GM12878 (cell line): Measurements from ENCODE around the gene UBC. TPM values are rescaled to one million over a fixed set of nuclear protein-coding genes. Genes with fewer than 3 reads are reported as not detected.

Experiments
- BHLHE40 ChIP-seq, 2 experiments: fragments of 450-650 bp in 1 of 2; IDR thresholded peaks; 2 replicates each; pipeline ENCODE4 v1.6.1; 2011 to 2017; ENCODE audit warnings: low read depth in 2 of 2, borderline replicate concordance in 1 of 2, improper control_type of control experiment in 1 of 2, low read length in 1 of 2, mild to moderate bottlenecking in 1 of 2
- CBFB ChIP-seq: IDR thresholded peaks from 2 replicates; pipeline ENCODE4 v1.6.1; 2016; ENCODE audit warnings: antibody characterized with exemption, low read depth
- GABPA ChIP-seq: IDR thresholded peaks from 2 replicates; pipeline ENCODE4 v1.6.1; 2014; ENCODE audit warnings: antibody characterized with exemption, low read depth, mild to moderate bottlenecking, inconsistent platforms
- GATAD2B ChIP-seq: fragments of 450-650 bp; conservative IDR thresholded peaks from 2 replicates; pipeline ENCODE4 v1.6.1; 2017; ENCODE audit warnings: low read depth, mild to moderate bottlenecking, moderate library complexity
- HDGF ChIP-seq: fragments of 450-650 bp; IDR thresholded peaks from 2 replicates; pipeline ENCODE4 v1.6.1; 2016; ENCODE audit warnings: antibody characterized with exemption
- KAT2A ChIP-seq: conservative IDR thresholded peaks from 2 replicates; pipeline ENCODE4 v1.6.1; 2011; ENCODE audit warnings: low read depth, low read length; ENCODE audit not compliant: control insufficient read depth
- NRF1 ChIP-seq: conservative IDR thresholded peaks from 2 replicates; pipeline ENCODE4 v1.6.1; 2011; ENCODE audit warnings: mild to moderate bottlenecking, low read depth, low read length, improper control_type of control experiment
- POLR2A ChIP-seq: IDR thresholded peaks from 2 replicates; pipeline ENCODE4 v1.6.1; 2011; ENCODE audit warnings: low read depth, mild to moderate bottlenecking, low read length
- POLR2AphosphoS2 ChIP-seq: IDR thresholded peaks from 2 replicates; pipeline ENCODE4 v1.6.1; 2011; ENCODE audit warnings: low read depth, mild to moderate bottlenecking, low read length, improper control_type of control experiment, moderate library complexity
- RB1 ChIP-seq: fragments of 450-650 bp; formaldehyde crosslinking; IDR thresholded peaks from 2 replicates; pipeline ENCODE4 v1.6.1; 2017; ENCODE audit warnings: mild to moderate bottlenecking, borderline replicate concordance
- SREBF1 ChIP-seq: IDR thresholded peaks from 2 replicates; pipeline ENCODE4 v1.6.1; 2012; ENCODE audit warnings: mild to moderate bottlenecking, low read length
- polyA plus RNA-seq, 11 experiments: library from polyadenylated mRNA; depleted of rRNA in 4 of 11; unstranded in 6 of 11; stranded (reverse) in 5 of 11; fragments of >200 nt; fragmentation: Nextera tagmentation in 4 of 11; fragmentation: Illumina TruSeq in 1 of 11; extraction: Ambion mirVana in 4 of 11; extraction: Trizol in 1 of 11; gene quantifications; 1 replicate in 1 of 11; 2 replicates in 10 of 11; pipeline versions ENCODE4 v1.2.1 to v1.2.3, GENCODE V29; 2011 to 2016; ENCODE audit warnings: inconsistent platforms in 2 of 11, missing spikeins in 2 of 11, low read depth in 1 of 11
- total RNA-seq, 4 experiments: library from RNA; depleted of rRNA in 3 of 4; stranded (reverse); fragments of >200 nt in 3 of 4; fragmentation: Illumina TruSeq in 1 of 4; extraction: Trizol in 1 of 4; gene quantifications; 2 replicates each; pipeline versions ENCODE4 v1.2.1 to v1.2.3, GENCODE V29; 2013 to 2021
- TF ChIP-seq, protein P1 (sequence below): fragments of 450-650 bp; IDR thresholded peaks from 2 replicates; pipeline ENCODE4 v1.6.1; 2016; ENCODE audit warnings: mild to moderate bottlenecking

UBC gene
- total and polyA plus RNA-seq, 10 of the 15 experiments (the other 5 are each of a cell fraction or from before 2014, with no cell fraction given), result 653 to 1,666 (median 874) TPM

DNA sequence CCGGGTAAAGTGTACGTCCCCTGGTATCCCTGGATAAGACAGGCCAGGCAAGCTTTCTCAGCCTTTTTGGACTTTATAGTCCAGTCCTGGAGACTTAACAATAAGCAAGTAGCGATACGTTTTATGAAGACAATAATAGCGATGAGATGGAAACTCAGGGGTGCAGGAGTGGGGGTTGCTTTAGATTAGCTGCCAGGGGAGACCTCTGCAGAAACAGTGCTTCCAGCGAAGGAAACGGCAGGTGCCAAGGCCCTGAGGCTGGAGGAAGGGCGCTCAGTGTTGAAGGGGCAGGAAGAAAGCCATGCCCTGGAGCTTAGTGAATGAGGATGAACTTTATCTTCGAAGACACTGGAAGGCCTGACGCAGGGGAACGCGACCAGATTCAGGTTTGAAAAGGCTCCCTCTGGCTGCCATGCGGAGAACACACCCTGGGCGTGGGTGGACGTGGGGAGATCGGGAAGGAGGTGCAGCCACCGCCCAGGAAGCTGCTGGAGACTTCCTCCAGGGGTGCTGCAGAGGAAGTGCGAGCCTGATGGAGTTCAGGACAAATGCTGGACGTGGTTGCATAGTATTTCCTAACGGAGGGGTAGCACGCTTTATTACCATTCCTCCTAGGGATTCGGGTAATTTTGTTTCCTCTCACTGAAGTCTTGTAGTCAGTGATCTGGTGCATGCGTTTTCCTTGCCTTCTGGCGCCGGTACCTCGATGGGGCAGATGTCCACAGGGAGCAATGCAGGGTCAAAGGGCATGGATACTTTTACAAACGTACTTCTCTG lies 26.1 kb upstream of the UBC start (continued):
- TF ChIP-seq, protein P1, sequence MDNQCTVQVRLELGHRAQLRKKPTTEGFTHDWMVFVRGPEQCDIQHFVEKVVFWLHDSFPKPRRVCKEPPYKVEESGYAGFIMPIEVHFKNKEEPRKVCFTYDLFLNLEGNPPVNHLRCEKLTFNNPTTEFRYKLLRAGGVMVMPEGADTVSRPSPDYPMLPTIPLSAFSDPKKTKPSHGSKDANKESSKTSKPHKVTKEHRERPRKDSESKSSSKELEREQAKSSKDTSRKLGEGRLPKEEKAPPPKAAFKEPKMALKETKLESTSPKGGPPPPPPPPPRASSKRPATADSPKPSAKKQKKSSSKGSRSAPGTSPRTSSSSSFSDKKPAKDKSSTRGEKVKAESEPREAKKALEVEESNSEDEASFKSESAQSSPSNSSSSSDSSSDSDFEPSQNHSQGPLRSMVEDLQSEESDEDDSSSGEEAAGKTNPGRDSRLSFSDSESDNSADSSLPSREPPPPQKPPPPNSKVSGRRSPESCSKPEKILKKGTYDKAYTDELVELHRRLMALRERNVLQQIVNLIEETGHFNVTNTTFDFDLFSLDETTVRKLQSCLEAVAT, result no peak
- TF ChIP-seq GATAD2B (peak; percentile 78), POLR2AphosphoS2 (peak; percentile 80), POLR2A (peak; percentile 68), SREBF1 (no peak), BHLHE40 (IDR thresholded peaks at IDR 0.05; ENCODE audit: borderline replicate concordance in 1 of 2, low read depth in 2 of 2, low read length in 1 of 2) (peak; percentile 41 to 57; a peak in 3 of 4 replicates), GABPA (peak; percentile 26; the same call in 1 of the 2 replicates), KAT2A (no peak), RB1 (peak; percentile 39; the same call in 1 of the 2 replicates), HDGF (peak; percentile 86; the same call in 1 of the 2 replicates), CBFB (0 out of 2 replicates have a peak, but pooled peaks have one; percentile 21), NRF1 (no peak)
